Neural progenitor cell (in vitro differentiated cells): ENCODE data around the gene KLHL29. TPM values are rescaled to one million over a fixed set of nuclear protein-coding genes. Genes with fewer than 3 reads are reported as not detected.

Source experiments
- DNase-seq: peaks from one replicate; pipeline ENCODE4 v3.0.0-alpha.2; 2016; ENCODE audit warnings: low spot score
- H2AFZ ChIP-seq: fragments of 200-600 bp; sonication (generic); replicated peaks from 2 replicates; pipeline ENCODE4 v1.6.1; 2016; ENCODE audit warnings: antibody characterized with exemption
- H3F3A ChIP-seq: fragments of 200-600 bp; sonication (generic); 2 replicates; pipeline ENCODE4 v1.6.1; 2016; ENCODE audit warnings: antibody characterized with exemption, low read depth
- H3K27ac ChIP-seq: fragments of 200-600 bp; sonication (generic); 2 replicates; pipeline ENCODE4 v1.5.1; 2016; ENCODE audit warnings: mild to moderate bottlenecking
- H3K27me3 ChIP-seq: fragments of 200-600 bp; sonication (generic); 2 replicates; pipeline ENCODE4 v1.6.1; 2016; ENCODE audit warnings: mild to moderate bottlenecking, moderate library complexity
- H3K36me3 ChIP-seq: fragments of 200-600 bp; sonication (generic); 2 replicates; pipeline ENCODE4 v1.5.1; 2016
- H3K4me1 ChIP-seq: fragments of 200-600 bp; sonication (generic); 2 replicates; pipeline ENCODE4 v1.6.1; 2016; ENCODE audit warnings: mixed run types
- H3K4me2 ChIP-seq: fragments of 200-600 bp; sonication (generic); 2 replicates; pipeline ENCODE4 v1.6.1; 2016
- H3K4me3 ChIP-seq: fragments of 200-600 bp; sonication (generic); 2 replicates; pipeline ENCODE4 v1.5.1; 2016
- H3K79me2 ChIP-seq: fragments of 200-600 bp; sonication (generic); 2 replicates; pipeline ENCODE4 v1.6.1; 2016; ENCODE audit warnings: low read depth
- H3K9ac ChIP-seq: fragments of 200-600 bp; sonication (generic); 2 replicates; pipeline ENCODE4 v1.6.1; 2016
- H3K9me3 ChIP-seq: fragments of 200-600 bp; sonication (generic); 2 replicates; pipeline ENCODE4 v1.5.1; 2016; ENCODE audit warnings: low read depth
- H4K20me1 ChIP-seq: fragments of 200-600 bp; sonication (generic); 2 replicates; pipeline ENCODE4 v1.6.1; 2016; ENCODE audit warnings: low read depth
- H3K27ac Mint-ChIP-seq: 3 replicates; pipeline ENCODE4 v1.8.0; 2021; ENCODE audit warnings: mixed read lengths
- H3K27me3 Mint-ChIP-seq: 2 replicates; pipeline ENCODE4 v1.8.0; 2022; ENCODE audit warnings: low read depth, mild to moderate bottlenecking, inconsistent platforms, moderate library complexity, mixed read lengths; ENCODE audit not compliant: insufficient read depth
- H3K36me3 Mint-ChIP-seq: 3 replicates; pipeline ENCODE4 v1.8.0; 2021; ENCODE audit warnings: mixed read lengths
- H3K4me1 Mint-ChIP-seq: 3 replicates; pipeline ENCODE4 v1.8.0; 2021; ENCODE audit warnings: mixed read lengths
- H3K4me3 Mint-ChIP-seq: 3 replicates; pipeline ENCODE4 v1.8.0; 2021; ENCODE audit warnings: mild to moderate bottlenecking, moderate library complexity, mixed read lengths
- H3K9me3 Mint-ChIP-seq: 3 replicates; pipeline ENCODE4 v1.8.0; 2020; ENCODE audit warnings: mixed read lengths
- CTCF ChIP-seq: fragments of 200-600 bp; sonication (generic); IDR thresholded peaks from 2 replicates; pipeline ENCODE4 v1.5.1; 2017; ENCODE audit warnings: antibody characterized with exemption, mild to moderate bottlenecking
- EZH2 ChIP-seq: fragments of 200-600 bp; sonication (generic); IDR thresholded peaks from 2 replicates; pipeline ENCODE4 v1.6.1; 2017; ENCODE audit warnings: antibody characterized with exemption, mild to moderate bottlenecking, moderate library complexity
- EZH2phosphoT487 ChIP-seq: fragments of 200-600 bp; sonication (generic); IDR thresholded peaks from 2 replicates; pipeline ENCODE4 v1.6.1; 2017; ENCODE audit warnings: antibody characterized with exemption
- total RNA-seq: library from RNA; depleted of rRNA; stranded (reverse); fragments of >200 nt; gene quantifications from 2 replicates; pipeline ENCODE4 v1.2.3, GENCODE V29; 2015; ENCODE audit warnings: low replicate concordance

KLHL29 gene
- total RNA-seq, 1 donor from 2014 or later = 1.6 TPM

- no peaks in the 10 kb centered on the region for H3K27me3 ChIP-seq
- Mint-ChIP-seq H3K4me1 (peaks cover 25% of the 10 kb centered on the region), H3K27me3 (no peaks in the 10 kb centered on the region), H3K9me3 (no peaks in the 10 kb centered on the region), H3K36me3 (peaks cover 2% of the 10 kb centered on the region), H3K4me3 (no peak overlapping the region), H3K27ac (no peak overlapping the region)
- no peak overlapping the region for H3K4me2 ChIP-seq
- H3K79me2 ChIP-seq = no peaks in the 10 kb centered on the region
- no peaks in the 10 kb centered on the region for H3K9me3 ChIP-seq
- H2AFZ ChIP-seq = no peak overlapping the region
- H3K36me3 ChIP-seq = no peaks in the 10 kb centered on the region
- H3K27ac ChIP-seq = no peak overlapping the region
- peaks cover 15% of the 10 kb centered on the region for H3K4me1 ChIP-seq
- no peak overlapping the region for H3K9ac ChIP-seq
- no peaks in the 10 kb centered on the region for H4K20me1 ChIP-seq
- no peak for TF ChIP-seq CTCF
- TF ChIP-seq EZH2 = no peak
- no peak for TF ChIP-seq EZH2phosphoT487
- DNase-seq = no peak
- H3F3A ChIP-seq = peaks cover 7% of the 10 kb centered on the region
- no peak overlapping the region for H3K4me3 ChIP-seq
These were observed 73.2 kb downstream of the KLHL29 start for GRCh38 chr2:23457990-23458682.

- H3K79me2 ChIP-seq = no peaks in the 10 kb centered on the region
- Mint-ChIP-seq H3K27ac (no peak overlapping the region), H3K36me3 (peaks cover 2% of the 10 kb centered on the region), H3K4me3 (no peak overlapping the region), H3K9me3 (no peaks in the 10 kb centered on the region), H3K27me3 (no peaks in the 10 kb centered on the region), H3K4me1 (peaks cover 16% of the 10 kb centered on the region)
- no peaks in the 10 kb centered on the region for H4K20me1 ChIP-seq
- H3K27ac ChIP-seq = no peak overlapping the region
- no peaks in the 10 kb centered on the region for H3K36me3 ChIP-seq
- no peak overlapping the region for H3K9ac ChIP-seq
- H3K4me1 ChIP-seq = peaks cover 6% of the 10 kb centered on the region
- H3K4me3 ChIP-seq = no peak overlapping the region
- no peak overlapping the region for H2AFZ ChIP-seq
- no peak for TF ChIP-seq EZH2
- TF ChIP-seq EZH2phosphoT487 = no peak
- TF ChIP-seq CTCF = no peak
- DNase-seq = no peak
- H3K9me3 ChIP-seq = no peaks in the 10 kb centered on the region
- no peak overlapping the region for H3K4me2 ChIP-seq
- H3K27me3 ChIP-seq = no peaks in the 10 kb centered on the region
- no peaks in the 10 kb centered on the region for H3F3A ChIP-seq
These were observed 74.1 kb downstream of the KLHL29 start for GRCh38 chr2:23459032-23459431.

- no peak overlapping the region for H3K4me3 ChIP-seq
- H3K4me1 Mint-ChIP-seq = peaks cover 9% of the 10 kb centered on the region
- peaks cover 1% of the 10 kb centered on the region for H3K36me3 Mint-ChIP-seq
- H3K27me3 Mint-ChIP-seq = no peaks in the 10 kb centered on the region
- no peaks in the 10 kb centered on the region for H3K36me3 ChIP-seq
- no peaks in the 10 kb centered on the region for H3F3A ChIP-seq
- H4K20me1 ChIP-seq = no peaks in the 10 kb centered on the region
- no peak overlapping the region for H3K27ac Mint-ChIP-seq
- H3K9me3 Mint-ChIP-seq = no peaks in the 10 kb centered on the region
- no peak overlapping the region for H3K27ac ChIP-seq
- H3K4me3 Mint-ChIP-seq = no peak overlapping the region
- H3K4me2 ChIP-seq = no peak overlapping the region
- no peak for TF ChIP-seq EZH2
- TF ChIP-seq CTCF = peak; percentile 56
- H3K9me3 ChIP-seq = no peaks in the 10 kb centered on the region
- DNase-seq = no peak
- no peaks in the 10 kb centered on the region for H3K27me3 ChIP-seq
- H3K4me1 ChIP-seq = no peaks in the 10 kb centered on the region
- H2AFZ ChIP-seq = no peak overlapping the region
- H3K79me2 ChIP-seq = no peaks in the 10 kb centered on the region
- H3K9ac ChIP-seq = no peak overlapping the region
These were observed 75.2 kb downstream of the KLHL29 start for GRCh38 chr2:23460228-23460627.
